ENCODE results near the gene MAGEB17. TPM values are rescaled to one million over a fixed set of nuclear protein-coding genes. Genes with fewer than 3 reads are reported as not detected.

Gene MAGEB17
- total and polyA plus RNA-seq, 2 of the 8 experiments (the other 6 are each of a cell fraction or from before 2014, with no cell fraction given), result 0.48 to 1.1 TPM

DNA sequence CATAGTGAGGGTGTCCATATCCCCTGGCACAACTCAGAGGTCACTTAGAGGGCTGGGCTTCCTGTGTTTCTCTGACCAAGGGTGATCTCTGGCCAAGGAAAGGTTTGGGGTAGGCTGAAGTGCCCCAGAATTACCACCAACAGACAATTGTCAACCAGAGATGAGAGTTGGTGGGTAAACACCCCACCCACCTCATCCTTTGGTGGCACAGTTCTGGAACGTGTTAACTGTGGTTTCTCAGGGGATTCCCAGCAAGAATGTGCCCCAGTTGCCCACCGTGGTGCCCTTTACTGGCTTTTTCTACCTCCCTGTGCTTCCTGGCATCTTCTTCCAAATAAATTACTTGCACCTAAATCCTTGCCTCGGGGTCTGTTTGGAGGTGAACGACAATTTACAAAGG, 26.8 kb upstream of the MAGEB17 start:
- no peaks in the 10 kb centered on the region for H3K27me3 ChIP-seq (replicated peaks in 1 of 4; ENCODE audit: control insufficient read depth in 3 of 4, extremely low read depth in 1 of 4, insufficient read depth in 3 of 4, low read length in 3 of 4)
- no peak overlapping the region for H3K23ac ChIP-seq (ENCODE audit: insufficient read length)
- DNase-seq (ENCODE audit: low read depth in 1 of 2, low spot score in 2 of 2) (no peak), FAIRE-seq (no peak)
- H3K56ac ChIP-seq (replicated peaks; ENCODE audit: insufficient read length, low read depth, low read length), result no peak overlapping the region
- peaks cover 0 to 72% (median 5%) of the 10 kb centered on the region in 4 experiments; a peak in 5 of 8 replicates for H3K36me3 ChIP-seq (ENCODE audit: control insufficient read depth in 2 of 4, insufficient read depth in 4 of 4, low read length in 3 of 4)
- H2BK12ac ChIP-seq (ENCODE audit: low read depth, low read length), result no peak overlapping the region
- H2AFZ ChIP-seq (ENCODE audit: low read length), result no peak overlapping the region
- no peaks in the 10 kb centered on the region for H3K79me1 ChIP-seq (ENCODE audit: low read depth, low read length)
- H2BK15ac ChIP-seq (ENCODE audit: low read length), result no peak overlapping the region
- H2AK5ac ChIP-seq (ENCODE audit: low read depth, low read length), result no peak overlapping the region
- no peak overlapping the region for H4K91ac ChIP-seq (replicated peaks; ENCODE audit: insufficient read length, low read length)
- H3K14ac ChIP-seq (ENCODE audit: insufficient read length), result no peak overlapping the region
- 85% methylated on average over 4 of the region's 4 CpGs; no CpG with 5 or more reads in 1 of the 2 experiments for WGBS, 2 experiments (ENCODE audit: extremely low coverage in 1 of 2, insufficient coverage in 1 of 2, insufficient read length in 1 of 2, insufficient replicate concordance in 2 of 2, low coverage in 1 of 2, low lambda C conversion rate in 2 of 2, missing lambda C conversion rate in 1 of 2)
- no peak overlapping the region for H3K4ac ChIP-seq (replicated peaks; ENCODE audit: insufficient read length, low read depth, low read length)
- no peak overlapping the region for H3K4me3 ChIP-seq (ENCODE audit: extremely low read depth in 1 of 4, insufficient read depth in 2 of 4, low read depth in 3 of 4, low read length in 4 of 4)
- ChIA-PET CTCF (ENCODE audit: partially characterized antibody) (interaction anchor here (1.0 to 1.3 kb wide), 3 partner anchors 11 to 71 kb away, joined by 3 to 4 read pairs (median 3); no protein-coding TSS in a partner anchor), POLR2A (ENCODE audit: partially characterized antibody) (no interaction called here)
- H3K9me3 ChIP-seq (ENCODE audit: insufficient read depth in 2 of 2, low read depth in 1 of 2, low read length in 1 of 2), result no peaks in the 10 kb centered on the region
- H4K5ac ChIP-seq (ENCODE audit: insufficient read length, low read depth, low read length), result no peak overlapping the region
- H4K20me1 ChIP-seq (replicated peaks in 1 of 2; ENCODE audit: control insufficient read depth in 1 of 2, insufficient read depth in 2 of 2, low read length in 2 of 2), result no peaks in the 10 kb centered on the region
- no peak overlapping the region for H3K18ac ChIP-seq (ENCODE audit: extremely low read depth, low read length)
- no peak overlapping the region for H2BK20ac ChIP-seq (ENCODE audit: low read length)
- H3K79me2 ChIP-seq (ENCODE audit: control insufficient read depth in 1 of 2, insufficient read depth in 2 of 2, low read length in 2 of 2), result peaks cover 23 to 97% of the 10 kb centered on the region in 2 experiments; a peak in 3 of 4 replicates
- H4K8ac ChIP-seq (ENCODE audit: extremely low read depth, insufficient read depth, low read length), result no peak overlapping the region
- no peak overlapping the region for H3K27ac ChIP-seq (ENCODE audit: low read depth, low read length)
- no peak overlapping the region for H2BK120ac ChIP-seq (replicated peaks; ENCODE audit: low read depth, low read length)
- no peak overlapping the region for H3K4me2 ChIP-seq (ENCODE audit: insufficient read depth in 1 of 2, low read depth in 2 of 2, low read length in 2 of 2)
- H3K9ac ChIP-seq (replicated peaks in 1 of 4; ENCODE audit: extremely low read depth in 1 of 4, low read depth in 3 of 4, low read length in 3 of 4), result no peak overlapping the region
- H2BK5ac ChIP-seq (ENCODE audit: low read depth, low read length), result no peak overlapping the region
- H3K23me2 ChIP-seq (ENCODE audit: low read depth, low read length), result no peaks in the 10 kb centered on the region
- peaks cover 0 to 10% (median 0%) of the 10 kb centered on the region in 4 experiments; a peak in 1 of 7 replicates for H3K4me1 ChIP-seq (replicated peaks in 1 of 4; ENCODE audit: control insufficient read depth in 3 of 4, insufficient read depth in 4 of 4, low read length in 3 of 4)
- no peak for TF ChIP-seq KDM5A (IDR thresholded peaks at IDR 0.05; ENCODE audit: low read length)
- no peak for TF ChIP-seq RAD21 (IDR thresholded peaks at IDR 0.05 in 1 of 2, conservative IDR thresholded peaks at IDR 0.05 in 1 of 2; ENCODE audit: low read depth in 2 of 2, low read length in 2 of 2)
- no peak for TF ChIP-seq NANOG (IDR thresholded peaks at IDR 0.05; ENCODE audit: insufficient read depth, low read depth, low read length, poor library complexity, severe bottlenecking)
- TF ChIP-seq, protein P1, sequence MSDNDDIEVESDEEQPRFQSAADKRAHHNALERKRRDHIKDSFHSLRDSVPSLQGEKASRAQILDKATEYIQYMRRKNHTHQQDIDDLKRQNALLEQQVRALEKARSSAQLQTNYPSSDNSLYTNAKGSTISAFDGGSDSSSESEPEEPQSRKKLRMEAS (IDR thresholded peaks at IDR 0.05), result no peak
- no peak for TF ChIP-seq POLR2AphosphoS5 (IDR thresholded peaks at IDR 0.05; ENCODE audit: low read depth, low read length)
- no peak for TF ChIP-seq TAF7 (optimal IDR thresholded peaks at IDR 0.05; ENCODE audit: borderline replicate concordance, low read depth, low read length)
- no peak for TF ChIP-seq EGR1 (IDR thresholded peaks at IDR 0.05; ENCODE audit: borderline replicate concordance, low read depth, low read length)
- no peak for TF ChIP-seq CEBPB (IDR thresholded peaks at IDR 0.05; ENCODE audit: low read depth, low read length)
- TF ChIP-seq, protein P2, sequence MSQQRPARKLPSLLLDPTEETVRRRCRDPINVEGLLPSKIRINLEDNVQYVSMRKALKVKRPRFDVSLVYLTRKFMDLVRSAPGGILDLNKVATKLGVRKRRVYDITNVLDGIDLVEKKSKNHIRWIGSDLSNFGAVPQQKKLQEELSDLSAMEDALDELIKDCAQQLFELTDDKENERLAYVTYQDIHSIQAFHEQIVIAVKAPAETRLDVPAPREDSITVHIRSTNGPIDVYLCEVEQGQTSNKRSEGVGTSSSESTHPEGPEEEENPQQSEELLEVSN (IDR thresholded peaks at IDR 0.05), result no peak
- TF ChIP-seq RNF2 (IDR thresholded peaks at IDR 0.05; ENCODE audit: borderline replicate concordance, low read depth, low read length, missing control alignments, poor library complexity, severe bottlenecking), result no peak
- TF ChIP-seq FOSL1 (IDR thresholded peaks at IDR 0.05; ENCODE audit: insufficient read depth, low read depth, low read length), result no peak
- no peak for TF ChIP-seq TEAD4 (IDR thresholded peaks at IDR 0.05; ENCODE audit: low read depth, low read length)
